HAP-1 (cell line): ENCODE data around the gene PPP1R14D.

Experiments used
- DNase-seq, 2 experiments: peaks; one replicate each; pipeline ENCODE4 v3.0.0-alpha.2; 2016 to 2020; ENCODE audit warnings: low spot score in 2 of 2
- H3K27me3 ChIP-seq: fragments of 250-450 bp; sonication (Bioruptor Pico); 2 replicates; pipeline ENCODE4 v1.5.1; 2020; ENCODE audit warnings: low read depth, mild to moderate bottlenecking, moderate library complexity
- H3K36me3 ChIP-seq: fragments of 250-450 bp; sonication (Bioruptor Pico); replicated peaks from 2 replicates; pipeline ENCODE4 v1.5.1; 2020; ENCODE audit warnings: mild to moderate bottlenecking
- H3K4me1 ChIP-seq: fragments of 250-450 bp; sonication (Bioruptor Pico); 2 replicates; pipeline ENCODE4 v1.5.1; 2020; ENCODE audit warnings: mild to moderate bottlenecking
- H3K4me3 ChIP-seq: fragments of 250-450 bp; sonication (Bioruptor Pico); 2 replicates; pipeline ENCODE4 v1.5.1; 2020; ENCODE audit warnings: mild to moderate bottlenecking, moderate library complexity
- H3K9me3 ChIP-seq: fragments of 250-450 bp; sonication (Bioruptor Pico); 2 replicates; pipeline ENCODE4 v1.5.1; 2020; ENCODE audit warnings: mild to moderate bottlenecking, moderate library complexity
- in situ Hi-C: fragments of 300-500 bp; cut with MboI; formaldehyde crosslinking; loops from 3 replicates; pipeline ENCODE4 v1.14.3; 2020; ENCODE audit warnings: low sequenced_read_pairs, inconsistent platforms, mixed read lengths

Gene PPP1R14D

GRCh38 chr15:40773902-40774301, 54.6 kb downstream of the PPP1R14D start:
- H3K36me3 ChIP-seq: peaks cover 43% of the 10 kb centered on the region
- in situ Hi-C loops: no loop called here
- no peaks in the 10 kb centered on the region for H3K27me3 ChIP-seq
- no peak overlapping the region for H3K4me3 ChIP-seq
- DNase-seq: no peak
- H3K9me3 ChIP-seq: no peaks in the 10 kb centered on the region
- no peaks in the 10 kb centered on the region for H3K4me1 ChIP-seq

- Histone ChIP-seq H3K9me3 (no peaks in the 10 kb centered on the region), H3K4me3 (no peak overlapping the region), H3K36me3 (peaks cover 42% of the 10 kb centered on the region), H3K27me3 (no peaks in the 10 kb centered on the region), H3K4me1 (no peaks in the 10 kb centered on the region)
- no peak for DNase-seq
- in situ Hi-C loops: no loop called here
Measured at GRCh38 chr15:40773496-40773895, 55.0 kb downstream of the PPP1R14D start.

- in situ Hi-C loops: no loop called here
- Histone ChIP-seq H3K4me3 (no peak overlapping the region), H3K27me3 (no peaks in the 10 kb centered on the region), H3K9me3 (no peaks in the 10 kb centered on the region), H3K36me3 (peaks cover 38% of the 10 kb centered on the region), H3K4me1 (no peaks in the 10 kb centered on the region)
- no peak for DNase-seq
Measured at GRCh38 chr15:40772014-40772413, 56.5 kb downstream of the PPP1R14D start.

GRCh38 chr15:40771242-40771641, 57.3 kb downstream of the PPP1R14D start:
- no peaks in the 10 kb centered on the region for H3K9me3 ChIP-seq
- DNase-seq: no peak
- H3K36me3 ChIP-seq: peaks cover 31% of the 10 kb centered on the region
- H3K4me3 ChIP-seq: no peak overlapping the region
- in situ Hi-C loops: no loop called here
- H3K27me3 ChIP-seq: no peaks in the 10 kb centered on the region
- H3K4me1 ChIP-seq: no peaks in the 10 kb centered on the region

GRCh38 chr15:40770147-40770721, 58.3 kb downstream of the PPP1R14D start:
- no peak overlapping the region for H3K4me3 ChIP-seq
- H3K27me3 ChIP-seq: no peaks in the 10 kb centered on the region
- H3K36me3 ChIP-seq: peaks cover 22% of the 10 kb centered on the region
- H3K4me1 ChIP-seq: peaks cover 7% of the 10 kb centered on the region
- in situ Hi-C loops: no loop called here
- no peaks in the 10 kb centered on the region for H3K9me3 ChIP-seq
- no peak for DNase-seq

GRCh38 chr15:40769274-40770146, 59.0 kb downstream of the PPP1R14D start, which contains the start of gene C15orf62:
C15orf62 (plus strand) TSS chr15:40769980; CDS start chr15:40770496, 516 bp downstream.
- DNase-seq: peak in 1 of 2 experiments; percentile 48
- H3K9me3 ChIP-seq: no peaks in the 10 kb centered on the region
- in situ Hi-C loops: no loop called here
- no peaks in the 10 kb centered on the region for H3K27me3 ChIP-seq
- H3K4me3 ChIP-seq: no peak within 1 kb of the TSS
- peaks cover 13% of the 10 kb centered on the region for H3K4me1 ChIP-seq
- H3K36me3 ChIP-seq: peaks cover 15% of the 10 kb centered on the region

GRCh38 chr15:40768521-40769273, 59.8 kb downstream of the PPP1R14D start:
- in situ Hi-C loops: no loop called here
- Histone ChIP-seq H3K4me3 (no peak overlapping the region), H3K27me3 (no peaks in the 10 kb centered on the region), H3K4me1 (peaks cover 14% of the 10 kb centered on the region), H3K9me3 (no peaks in the 10 kb centered on the region), H3K36me3 (peaks cover 9% of the 10 kb centered on the region; the same call in 1 of the 2 replicates)
- DNase-seq: no peak

- Histone ChIP-seq H3K9me3 (no peaks in the 10 kb centered on the region), H3K4me3 (no peak overlapping the region), H3K27me3 (no peaks in the 10 kb centered on the region), H3K4me1 (peaks cover 20% of the 10 kb centered on the region), H3K36me3 (peaks cover 9% of the 10 kb centered on the region; the same call in 1 of the 2 replicates)
- in situ Hi-C loops: no loop called here
- DNase-seq: no peak
Measured at GRCh38 chr15:40767838-40768500, 60.5 kb downstream of the PPP1R14D start.

GRCh38 chr15:40766906-40767837, 61.3 kb downstream of the PPP1R14D start:
- peaks cover 20% of the 10 kb centered on the region for H3K4me1 ChIP-seq
- no peak for DNase-seq
- no peak overlapping the region for H3K4me3 ChIP-seq
- H3K36me3 ChIP-seq: peaks cover 9% of the 10 kb centered on the region; the same call in 1 of the 2 replicates
- H3K9me3 ChIP-seq: no peaks in the 10 kb centered on the region
- no peaks in the 10 kb centered on the region for H3K27me3 ChIP-seq
- in situ Hi-C loops: no loop called here

- no peak for DNase-seq
- peaks cover 20% of the 10 kb centered on the region for H3K4me1 ChIP-seq
- H3K36me3 ChIP-seq: peaks cover 9% of the 10 kb centered on the region; the same call in 1 of the 2 replicates
- in situ Hi-C loops: no loop called here
- H3K4me3 ChIP-seq: no peak overlapping the region
- no peaks in the 10 kb centered on the region for H3K27me3 ChIP-seq
- no peaks in the 10 kb centered on the region for H3K9me3 ChIP-seq
Measured at GRCh38 chr15:40766194-40766815, 62.2 kb downstream of the PPP1R14D start.
